HUES48 (cell line): ENCODE results near the gene KNCN.

Source experiments
- H3K27ac ChIP-seq: one replicate; pipeline ENCODE4 v1.7.0; 2013; ENCODE audit warnings: low read depth, low read length, inconsistent platforms
- H3K27me3 ChIP-seq: 2 replicates; pipeline ENCODE4 v1.6.1; 2013; ENCODE audit warnings: mild to moderate bottlenecking, low read length; ENCODE audit not compliant: control insufficient read depth, insufficient read depth
- H3K36me3 ChIP-seq: 2 replicates; pipeline ENCODE4 v1.6.1; 2013; ENCODE audit warnings: low read length; ENCODE audit not compliant: control insufficient read depth, insufficient read depth
- H3K4me1 ChIP-seq: 2 replicates; pipeline ENCODE4 v1.6.1; 2013; ENCODE audit warnings: mild to moderate bottlenecking, low read length; ENCODE audit not compliant: control insufficient read depth, insufficient read depth
- H3K4me3 ChIP-seq: 2 replicates; pipeline ENCODE4 v1.5.1; 2013; ENCODE audit warnings: mild to moderate bottlenecking, low read depth, low read length
- H3K9ac ChIP-seq: 2 replicates; pipeline ENCODE4 v1.6.1; 2013; ENCODE audit warnings: mild to moderate bottlenecking, low read depth, low read length, moderate library complexity
- H3K9me3 ChIP-seq: 2 replicates; pipeline ENCODE4 v1.6.1; 2013; ENCODE audit warnings: low read length; ENCODE audit not compliant: control insufficient read depth, insufficient read depth

KNCN gene

DNA sequence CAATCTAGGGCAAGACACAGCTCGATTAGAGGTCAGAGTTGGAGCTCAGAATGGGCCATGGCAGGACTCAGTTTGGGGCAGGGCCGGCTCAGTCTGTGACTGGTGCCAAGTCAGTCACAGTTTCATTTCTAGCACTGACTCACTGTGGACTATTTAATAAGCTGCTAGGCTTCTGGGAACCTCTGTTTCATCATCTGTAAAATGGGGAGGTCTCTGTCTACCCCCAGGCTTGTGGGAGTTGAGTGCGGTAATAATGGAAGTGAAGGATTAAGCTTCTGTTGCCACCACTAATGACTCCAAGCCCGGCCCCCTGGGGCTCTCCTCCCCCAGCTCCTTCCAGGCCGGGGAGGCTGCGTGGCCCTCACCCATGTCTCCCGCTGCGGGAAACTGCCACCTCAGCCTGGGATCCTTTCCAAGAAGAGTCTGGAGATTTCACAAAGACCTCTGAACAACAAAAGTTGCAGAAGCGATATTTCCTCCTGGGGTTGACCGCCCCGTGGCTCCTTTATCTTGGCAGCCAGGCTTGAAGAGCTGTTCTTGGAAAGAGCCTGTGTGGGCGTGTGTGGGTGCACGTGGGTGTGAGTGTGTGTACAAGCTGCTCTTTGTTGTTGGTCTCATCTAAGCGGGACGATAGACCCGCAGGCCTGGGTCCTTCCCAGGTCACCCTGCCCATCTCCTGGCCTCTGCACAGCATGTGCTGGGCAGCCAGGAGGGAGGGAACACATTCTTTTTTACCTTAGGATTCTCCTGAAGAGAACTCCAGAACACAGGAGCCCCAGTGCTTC lies 29.1 kb downstream of the KNCN start:
- no peak overlapping the region for H3K9ac ChIP-seq
- no peak overlapping the region for H3K4me3 ChIP-seq
- H3K4me1 ChIP-seq, result peaks cover 67% of the 10 kb centered on the region
- no peak overlapping the region for H3K27ac ChIP-seq
- peaks cover 88% of the 10 kb centered on the region for H3K27me3 ChIP-seq
- no peaks in the 10 kb centered on the region for H3K9me3 ChIP-seq
- H3K36me3 ChIP-seq, result no peaks in the 10 kb centered on the region

DNA sequence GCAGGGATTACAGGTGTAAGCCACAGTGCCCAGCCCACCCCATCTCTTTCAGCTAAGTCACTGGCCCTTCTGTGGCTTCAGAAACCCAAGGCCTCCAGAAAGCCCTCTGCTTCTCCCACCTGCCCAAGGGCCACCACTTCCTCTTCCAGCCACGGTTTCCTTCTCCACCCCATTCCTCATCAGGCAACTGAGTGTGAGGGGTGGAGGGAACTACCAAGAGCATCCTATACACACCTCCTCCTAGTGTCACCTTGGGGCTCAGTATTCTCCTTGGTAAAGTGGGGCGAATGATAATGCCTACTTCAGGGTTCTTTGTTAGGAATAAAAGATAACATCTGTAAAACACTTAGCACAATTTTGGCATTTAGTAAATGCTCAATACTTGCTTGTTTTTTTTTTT lies 30.0 kb downstream of the KNCN start:
- Histone ChIP-seq H3K36me3 (no peaks in the 10 kb centered on the region), H3K4me3 (no peak overlapping the region), H3K27ac (no peak overlapping the region), H3K9ac (no peak overlapping the region), H3K4me1 (peaks cover 66% of the 10 kb centered on the region), H3K9me3 (no peaks in the 10 kb centered on the region), H3K27me3 (peaks cover 83% of the 10 kb centered on the region)

DNA sequence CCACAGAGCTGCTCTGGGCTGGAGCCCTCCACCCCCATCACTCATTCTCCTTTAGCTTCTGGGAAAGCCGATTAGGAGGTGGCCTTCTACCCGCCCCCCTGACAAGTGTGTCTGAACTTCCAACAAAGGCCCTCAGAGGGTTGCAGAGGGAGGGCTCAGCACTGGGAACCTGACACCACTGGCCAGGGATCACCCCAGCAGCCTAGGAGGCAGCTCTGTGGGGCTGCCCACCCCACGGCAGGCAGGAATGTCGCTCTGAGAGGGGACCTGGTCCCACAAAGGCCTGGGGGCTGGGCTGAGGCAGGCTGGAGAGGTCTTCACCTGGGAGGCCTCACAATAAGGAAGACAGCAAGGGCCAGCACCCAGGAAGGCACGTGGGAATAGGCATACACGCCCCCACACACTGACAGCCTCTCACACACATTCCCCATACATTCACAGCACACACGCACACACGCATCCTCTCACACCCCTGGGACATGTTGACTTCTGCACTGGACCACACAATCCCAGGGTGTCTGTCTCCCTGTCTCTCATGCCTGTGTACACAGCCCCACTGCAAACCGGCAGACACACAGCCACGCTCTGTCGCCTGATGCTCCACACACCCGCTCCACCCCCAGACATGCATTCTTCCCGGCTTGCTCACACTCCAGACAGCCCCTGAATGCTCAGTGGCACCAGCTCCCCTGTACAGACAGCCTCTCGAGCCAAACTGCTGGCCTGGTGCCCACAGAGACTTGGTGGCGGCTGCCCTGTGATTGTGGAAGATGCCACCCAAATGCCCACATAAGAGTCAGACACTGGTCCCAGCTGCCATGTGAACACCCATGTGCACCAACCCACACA lies 31.2 kb downstream of the KNCN start:
- Histone ChIP-seq H3K4me3 (no peak overlapping the region), H3K4me1 (peaks cover 61% of the 10 kb centered on the region), H3K9me3 (no peaks in the 10 kb centered on the region), H3K27me3 (peaks cover 83% of the 10 kb centered on the region), H3K9ac (no peak overlapping the region), H3K27ac (no peak overlapping the region), H3K36me3 (no peaks in the 10 kb centered on the region)

DNA sequence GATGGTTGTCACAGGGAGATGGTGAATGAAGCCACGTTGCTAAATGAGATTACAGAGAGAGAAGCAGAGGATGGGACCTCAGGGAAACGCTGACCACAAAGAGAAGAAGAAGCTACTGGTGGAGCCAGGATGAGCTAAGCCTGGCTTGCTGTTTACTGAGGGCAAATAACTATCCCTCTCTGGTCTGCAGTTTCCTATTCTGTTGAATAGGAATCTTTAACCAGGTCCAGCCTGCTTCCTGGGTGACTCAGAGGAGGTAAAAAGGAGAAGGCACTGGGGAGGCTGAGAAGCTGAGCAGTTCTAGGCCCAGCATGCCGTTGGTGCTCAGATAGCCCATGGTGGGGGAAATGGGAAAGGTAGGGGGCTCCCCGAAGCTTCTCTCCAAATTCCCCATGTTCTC lies 32.2 kb downstream of the KNCN start:
- H3K9me3 ChIP-seq, result no peaks in the 10 kb centered on the region
- H3K4me1 ChIP-seq, result peaks cover 51% of the 10 kb centered on the region
- H3K9ac ChIP-seq, result no peak overlapping the region
- no peak overlapping the region for H3K4me3 ChIP-seq
- H3K27ac ChIP-seq, result no peak overlapping the region
- H3K36me3 ChIP-seq, result no peaks in the 10 kb centered on the region
- peaks cover 83% of the 10 kb centered on the region for H3K27me3 ChIP-seq

DNA sequence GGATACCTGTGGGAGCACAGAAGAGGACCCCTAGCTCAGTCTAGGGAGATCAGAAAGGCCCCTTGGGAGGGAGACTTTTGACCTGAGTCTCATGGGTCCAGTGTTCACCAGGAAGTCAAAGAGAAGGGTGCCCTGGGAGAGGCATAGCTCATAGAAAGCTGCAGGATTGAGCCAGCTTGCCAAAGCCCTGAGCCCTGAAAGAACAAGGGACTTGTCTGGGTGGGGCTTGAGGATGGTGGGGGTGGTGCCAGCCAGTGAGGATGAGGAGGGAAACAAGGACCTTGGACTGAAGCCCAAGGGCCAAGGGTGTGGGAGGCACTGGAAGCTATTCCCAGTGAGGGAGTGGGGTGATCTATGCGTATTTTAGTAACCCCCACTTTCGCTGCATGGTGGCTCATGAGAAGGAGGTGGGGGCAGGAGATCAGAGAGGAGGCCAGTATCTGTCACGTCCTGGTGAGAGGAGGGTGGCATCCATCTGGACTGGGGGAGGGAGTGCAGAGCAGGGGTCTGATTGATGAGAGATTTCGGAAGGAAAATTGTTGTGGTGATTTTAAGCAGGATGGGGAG lies 33.4 kb downstream of the KNCN start:
- H3K9ac ChIP-seq, result no peak overlapping the region
- no peak overlapping the region for H3K27ac ChIP-seq
- H3K4me3 ChIP-seq, result no peak overlapping the region
- H3K36me3 ChIP-seq, result no peaks in the 10 kb centered on the region
- peaks cover 47% of the 10 kb centered on the region for H3K4me1 ChIP-seq
- H3K27me3 ChIP-seq, result peaks cover 80% of the 10 kb centered on the region
- no peaks in the 10 kb centered on the region for H3K9me3 ChIP-seq

DNA sequence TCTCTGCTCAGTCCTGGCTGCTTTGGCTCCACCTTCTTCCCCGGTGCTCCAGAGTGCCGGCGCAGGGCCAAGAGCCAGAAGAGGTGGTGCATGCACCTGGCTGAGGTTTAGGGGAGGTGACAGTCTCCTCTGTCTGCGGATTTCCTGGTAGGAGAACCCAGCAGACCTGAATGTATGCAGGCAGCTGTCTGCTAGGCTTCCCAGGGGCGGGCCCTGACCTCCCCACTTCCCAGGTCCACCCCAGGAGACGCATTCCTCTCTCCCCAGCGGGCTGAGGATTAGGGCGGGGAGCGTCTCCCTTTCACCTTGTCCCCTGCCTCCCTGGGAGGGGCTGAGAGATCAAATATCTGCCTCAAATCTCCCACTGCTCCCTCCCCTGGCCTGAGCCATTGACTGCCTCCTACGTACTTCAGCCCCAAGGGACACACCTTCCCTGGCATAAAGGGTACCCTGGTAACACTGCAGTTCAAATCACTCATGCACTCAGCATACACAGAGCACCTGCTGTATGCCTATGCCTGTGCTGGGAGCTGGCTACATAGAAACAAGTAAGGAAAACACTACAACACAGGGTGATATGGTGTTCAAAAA lies 34.3 kb downstream of the KNCN start:
- Histone ChIP-seq H3K4me3 (peak overlapping the region; percentile 22), H3K36me3 (no peaks in the 10 kb centered on the region), H3K9me3 (no peaks in the 10 kb centered on the region), H3K27me3 (peaks cover 78% of the 10 kb centered on the region), H3K4me1 (peaks cover 38% of the 10 kb centered on the region), H3K9ac (no peak overlapping the region), H3K27ac (no peak overlapping the region)

DNA sequence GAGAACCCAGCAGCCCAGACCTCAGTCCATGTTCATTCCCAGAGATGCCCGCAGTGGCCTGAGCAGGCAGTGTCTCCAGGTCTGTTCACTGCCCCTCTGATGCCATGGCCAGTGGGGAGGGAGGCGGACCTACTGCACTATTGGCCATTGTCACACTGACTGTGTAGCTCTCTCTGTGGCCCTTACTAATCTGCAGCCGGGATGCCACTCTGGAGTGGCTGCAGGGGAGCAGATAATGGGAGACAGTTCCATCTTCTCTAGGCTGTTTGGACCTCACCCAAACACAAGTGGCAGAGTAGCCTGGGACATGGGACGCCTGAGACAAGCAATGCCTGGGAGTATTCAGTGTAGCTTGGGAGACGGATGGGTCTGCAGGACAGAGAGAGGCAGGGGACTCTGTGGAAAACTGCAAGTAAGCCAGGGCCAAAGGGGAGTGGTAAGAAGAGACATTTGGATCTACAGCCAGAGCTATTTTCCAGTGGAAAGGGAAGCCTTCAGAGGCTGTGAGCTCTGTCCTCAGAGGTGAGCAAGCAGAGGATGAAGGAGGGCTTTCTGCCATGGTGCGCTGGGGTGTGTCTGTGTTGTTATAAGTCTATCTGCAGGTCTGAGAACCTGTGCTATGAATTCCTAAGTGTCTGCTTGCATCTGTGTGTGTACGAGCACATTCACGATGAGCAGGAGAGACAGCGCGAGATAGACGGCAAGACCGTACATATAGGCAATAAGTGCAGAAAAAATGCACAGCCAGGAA lies 35.1 kb downstream of the KNCN start:
- H3K27me3 ChIP-seq, result peaks cover 71% of the 10 kb centered on the region
- no peak overlapping the region for H3K9ac ChIP-seq
- H3K9me3 ChIP-seq, result no peaks in the 10 kb centered on the region
- peaks cover 32% of the 10 kb centered on the region for H3K4me1 ChIP-seq
- H3K36me3 ChIP-seq, result no peaks in the 10 kb centered on the region
- no peak overlapping the region for H3K27ac ChIP-seq
- peak overlapping the region; percentile 22; the same call in 1 of the 2 replicates for H3K4me3 ChIP-seq

DNA sequence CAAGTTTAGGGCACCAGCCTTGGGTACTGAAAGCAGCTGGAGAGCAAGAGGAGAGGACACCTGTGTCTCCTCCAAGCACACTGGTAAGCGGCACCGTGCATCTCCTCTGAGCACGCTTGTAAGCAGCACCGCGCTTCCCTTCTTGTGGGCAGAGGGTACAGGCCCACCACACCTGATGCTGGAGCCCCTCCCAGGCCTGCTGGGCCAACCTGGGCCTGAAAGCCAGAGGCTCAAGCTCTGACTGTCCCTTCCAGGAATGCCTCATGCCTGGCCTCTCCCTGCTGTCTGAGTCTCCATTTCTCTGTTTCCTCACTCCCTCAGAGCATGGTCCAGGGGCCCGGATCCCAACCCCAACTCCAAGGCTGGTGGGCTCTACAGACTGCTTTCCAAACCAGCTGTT lies 35.9 kb downstream of the KNCN start:
- Histone ChIP-seq H3K27ac (no peak overlapping the region), H3K4me1 (peaks cover 34% of the 10 kb centered on the region), H3K27me3 (peaks cover 65% of the 10 kb centered on the region), H3K9me3 (no peaks in the 10 kb centered on the region), H3K9ac (no peak overlapping the region), H3K4me3 (no peak overlapping the region), H3K36me3 (no peaks in the 10 kb centered on the region)

DNA sequence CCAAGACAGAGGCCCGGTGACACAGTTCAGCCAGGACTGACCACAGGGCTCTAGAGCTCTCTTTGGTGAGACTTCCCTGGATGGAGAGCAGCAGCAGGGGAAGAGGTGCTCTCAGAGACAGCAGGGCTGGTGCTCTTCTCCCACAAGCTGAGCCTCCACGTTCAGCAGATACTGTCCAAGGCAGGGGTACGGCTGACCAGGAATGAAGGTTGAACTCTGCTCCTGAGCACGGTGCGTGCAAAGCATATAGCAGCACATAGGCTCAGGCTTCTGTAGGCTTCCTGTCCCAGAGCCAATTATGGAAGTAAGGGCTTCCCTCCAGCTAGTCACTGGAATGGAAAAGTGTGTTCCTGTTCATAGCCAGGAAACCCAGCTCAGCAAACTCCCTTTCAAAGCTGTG lies 37.9 kb downstream of the KNCN start:
- Histone ChIP-seq H3K36me3 (no peaks in the 10 kb centered on the region), H3K27ac (no peak overlapping the region), H3K4me3 (no peak overlapping the region), H3K9ac (no peak overlapping the region), H3K27me3 (peaks cover 52% of the 10 kb centered on the region), H3K9me3 (no peaks in the 10 kb centered on the region), H3K4me1 (peaks cover 24% of the 10 kb centered on the region)

GRCh38 chr1:46512792-46513190 lies 38.7 kb downstream of the KNCN start:
- H3K9ac ChIP-seq, result no peak overlapping the region
- no peak overlapping the region for H3K4me3 ChIP-seq

More at GRCh38 chr1:46512792-46513190, 38.7 kb downstream of the KNCN start:
- Histone ChIP-seq H3K36me3 (no peaks in the 10 kb centered on the region), H3K27me3 (peaks cover 45% of the 10 kb centered on the region), H3K4me1 (peaks cover 20% of the 10 kb centered on the region), H3K27ac (no peak overlapping the region), H3K9me3 (no peaks in the 10 kb centered on the region)
